ENCODE measurements around the gene RNF186.
"Not testable (repeated sequence)": the region's sequence is repeated elsewhere in the genome, so short reads cannot be mapped to it uniquely, and the experiment has no call there.

The RNF186 gene

DNA sequence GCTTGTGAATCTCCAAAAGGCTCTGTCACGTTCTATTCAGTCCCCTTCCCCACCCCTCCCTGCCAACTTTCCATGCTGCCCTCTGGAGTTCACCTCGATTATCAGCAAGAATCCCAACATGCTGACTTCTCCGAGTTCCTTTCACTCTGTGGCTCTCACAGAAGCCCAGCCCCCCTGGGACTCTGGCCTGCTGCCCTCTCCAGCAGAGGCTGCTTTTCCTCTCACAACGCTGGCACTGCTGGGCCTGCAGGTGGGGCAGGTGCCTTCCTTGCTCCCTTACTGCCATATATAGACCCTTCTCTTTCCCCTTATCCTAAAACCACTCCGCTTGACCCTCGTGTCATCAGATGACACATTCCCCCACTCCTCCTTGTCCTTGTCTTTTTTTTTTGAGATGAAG, 10.2 kb upstream of the RNF186 start:
- in situ Hi-C loops (cut with MboI; ENCODE audit: low sequenced_read_pairs), result no loop called here

DNA sequence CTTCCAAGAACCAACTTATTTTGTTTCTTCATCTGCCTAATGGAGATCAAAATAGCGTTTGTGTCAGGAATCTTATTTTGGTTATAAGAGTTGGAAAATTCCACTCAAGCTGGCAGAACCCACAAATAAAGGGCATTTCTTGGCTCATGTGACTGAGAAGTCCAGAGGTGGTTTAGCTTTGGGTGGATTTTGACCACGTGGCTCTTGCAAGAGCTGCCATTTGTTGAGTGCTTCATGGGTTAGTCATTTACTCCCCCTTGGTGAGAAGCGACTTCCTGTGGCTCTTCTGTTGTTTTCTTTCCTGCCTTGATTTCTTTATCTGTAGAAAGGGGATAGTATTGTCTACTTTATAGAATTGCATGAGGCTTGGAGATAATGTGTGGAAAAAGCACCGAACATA, 9.5 kb upstream of the RNF186 start:
- in situ Hi-C loops (cut with MboI; ENCODE audit: low sequenced_read_pairs), result no loop called here

DNA sequence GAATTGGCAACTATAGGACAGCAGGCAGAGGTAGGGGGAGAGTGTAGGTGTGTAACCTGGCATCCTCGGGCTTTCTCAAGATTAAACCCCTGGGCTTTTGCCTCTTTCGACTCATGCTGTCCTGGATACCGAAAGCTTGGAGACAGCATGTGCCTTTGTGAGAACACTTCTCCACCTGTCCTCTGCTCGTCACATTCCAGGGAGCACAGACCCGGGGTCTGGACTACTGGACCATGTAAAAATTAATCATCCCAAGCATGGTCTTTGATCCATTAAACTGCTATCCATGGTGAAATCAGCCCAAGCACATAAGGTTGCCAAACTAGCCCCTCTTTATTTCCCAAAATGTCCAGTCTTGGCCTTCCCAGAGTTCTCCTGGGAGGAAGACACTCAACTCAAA, 9.0 kb upstream of the RNF186 start:
- in situ Hi-C loops (cut with MboI; ENCODE audit: low sequenced_read_pairs), result no loop called here

DNA sequence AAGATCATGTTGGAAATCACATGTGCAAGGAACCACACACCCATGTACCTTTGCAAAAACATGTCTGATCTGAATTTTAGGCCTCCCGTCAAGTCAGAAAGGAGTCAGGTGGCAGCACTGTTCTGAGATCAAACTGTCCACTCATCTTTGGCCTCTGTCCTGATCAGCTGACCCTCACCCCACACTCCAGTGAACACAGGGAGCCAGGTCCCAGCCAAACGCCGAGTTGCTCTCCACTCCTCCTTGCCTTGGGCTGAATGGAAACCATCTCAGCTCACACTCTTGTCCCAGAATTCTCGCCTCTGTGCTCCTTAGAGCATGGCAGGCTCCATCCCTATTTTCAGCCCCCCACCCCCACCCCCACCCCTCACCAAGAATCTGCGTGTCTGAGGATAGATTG, 4.6 kb upstream of the RNF186 start:
- in situ Hi-C loops (cut with MboI; ENCODE audit: low sequenced_read_pairs), result no loop called here

DNA sequence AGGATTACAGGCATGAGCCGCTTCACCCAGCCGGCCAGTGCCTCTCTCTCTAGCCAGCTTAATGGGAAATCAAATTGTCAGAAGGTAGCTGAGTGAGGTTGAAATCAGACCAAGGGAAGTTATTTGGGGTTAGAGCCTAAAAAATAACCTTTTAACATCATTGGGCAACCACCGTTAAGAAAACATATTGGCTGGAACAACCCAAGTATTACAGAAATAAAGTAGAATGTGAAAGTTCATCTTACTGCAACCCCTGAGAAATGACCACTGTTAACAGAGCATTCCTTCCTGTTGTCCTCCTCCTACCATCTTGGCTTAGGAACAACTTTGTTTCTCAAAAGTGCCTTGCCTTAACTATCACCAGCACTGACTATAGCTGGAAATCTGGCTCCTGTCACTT, 3.2 kb upstream of the RNF186 start:
- in situ Hi-C loops (cut with MboI; ENCODE audit: low sequenced_read_pairs), result no loop called here

DNA sequence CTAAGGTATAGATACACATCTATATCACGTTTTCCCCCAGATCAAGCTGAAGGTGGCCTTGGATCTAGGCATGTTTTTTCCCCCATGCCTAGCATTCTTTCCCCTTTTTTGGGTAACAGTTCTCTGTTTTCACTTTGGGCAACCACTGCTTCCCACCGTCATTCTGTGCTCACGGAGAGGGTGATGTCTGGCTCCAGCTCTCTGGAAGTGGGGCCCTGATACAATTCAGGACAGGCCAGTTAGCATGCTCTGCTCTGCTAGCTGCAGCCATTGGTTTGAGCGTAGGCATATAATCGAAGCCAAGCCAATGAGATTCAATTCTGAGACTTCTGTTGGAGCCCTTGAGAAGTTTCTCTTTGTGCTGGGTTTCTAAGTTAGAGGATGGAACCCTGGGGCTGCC, 2.1 kb upstream of the RNF186 start:
- in situ Hi-C loops (cut with MboI; ENCODE audit: low sequenced_read_pairs), result no loop called here

DNA sequence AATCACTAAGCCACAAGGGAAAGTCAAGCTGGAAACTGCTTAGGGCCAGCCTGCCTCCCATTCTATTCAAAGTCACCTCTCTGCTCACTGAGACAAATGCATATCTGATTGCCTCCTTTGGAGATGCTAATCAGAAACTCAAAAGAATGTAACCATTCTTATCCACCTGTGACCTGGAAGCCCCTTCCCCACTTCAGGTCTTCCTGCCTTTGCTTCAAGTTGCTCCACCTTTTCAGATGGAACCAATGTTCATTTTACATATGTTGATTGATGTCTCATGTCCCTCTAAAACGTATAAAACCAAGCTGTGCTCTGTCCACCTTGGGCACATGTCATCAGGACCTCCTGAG, 1.6 kb upstream of the RNF186 start:
- in situ Hi-C loops (cut with MboI; ENCODE audit: low sequenced_read_pairs), result not testable (repeated sequence)

DNA sequence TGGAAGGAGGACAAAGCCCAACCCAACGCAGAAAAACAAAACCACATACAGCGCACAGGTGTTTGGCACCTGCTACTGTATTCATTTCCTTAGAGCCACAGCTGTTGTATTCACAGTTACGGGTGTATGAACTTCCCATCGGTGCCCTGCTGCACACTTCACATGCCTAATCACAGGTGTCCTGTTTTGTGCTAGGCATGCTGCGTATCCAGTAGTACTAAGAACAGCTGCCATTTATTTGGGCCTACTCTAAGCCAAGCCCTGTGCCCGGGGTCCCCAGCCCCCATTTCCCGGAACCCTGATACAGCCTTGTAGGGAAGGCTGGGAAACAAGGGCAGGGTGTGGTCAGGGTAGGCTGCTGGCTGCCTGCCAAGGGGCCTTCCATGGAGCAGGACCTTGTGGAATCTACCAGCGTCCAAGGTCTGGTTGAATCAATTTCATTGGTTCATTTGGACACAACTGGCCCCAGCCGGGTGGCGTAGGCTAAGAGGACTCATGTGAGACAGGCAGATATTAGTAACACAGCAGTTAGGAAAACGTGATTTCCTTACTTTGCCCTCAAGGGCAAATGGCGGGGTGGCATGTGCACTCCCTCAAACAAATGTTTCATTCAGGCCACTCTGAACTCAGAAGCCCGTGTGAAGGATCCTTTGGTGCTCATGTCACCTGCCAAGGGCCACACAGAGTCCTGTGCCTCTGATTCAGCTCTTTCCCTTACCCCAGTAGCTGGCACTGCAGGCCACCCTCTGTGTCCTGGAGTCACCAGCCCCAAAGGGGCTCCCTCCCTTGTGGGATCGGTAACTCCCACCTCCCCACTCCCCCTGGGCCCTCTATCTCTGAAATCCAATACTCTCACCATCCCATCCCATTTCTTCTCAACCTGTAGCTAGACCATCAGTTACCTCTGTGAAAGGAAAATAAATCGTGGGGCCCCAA, 986 bp upstream of the RNF186 start:
- in situ Hi-C loops (cut with MboI; ENCODE audit: low sequenced_read_pairs), result no loop called here

DNA sequence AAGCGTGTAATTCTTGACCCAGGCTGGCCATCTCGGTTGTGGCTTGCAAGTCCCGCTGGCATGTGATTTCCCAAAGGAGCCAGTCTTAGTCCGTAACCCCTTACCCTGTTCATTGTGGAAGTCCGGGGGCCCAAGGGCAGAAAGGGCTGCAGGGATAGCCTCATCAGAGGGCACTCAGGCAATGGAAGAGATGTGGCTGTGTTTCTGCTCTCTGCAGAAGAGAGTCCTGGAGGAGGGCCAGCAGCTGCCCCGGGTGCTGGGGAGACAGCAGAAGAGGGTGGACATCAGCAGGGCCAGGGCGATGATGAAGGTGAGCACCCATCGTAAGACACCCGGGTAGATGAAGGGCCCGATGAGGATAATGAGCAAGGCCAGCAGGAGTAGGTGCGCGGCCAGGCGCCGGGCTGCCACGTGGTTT, 830 bp downstream of the RNF186 start:
- in situ Hi-C loops (cut with MboI; ENCODE audit: low sequenced_read_pairs), result no loop called here

DNA sequence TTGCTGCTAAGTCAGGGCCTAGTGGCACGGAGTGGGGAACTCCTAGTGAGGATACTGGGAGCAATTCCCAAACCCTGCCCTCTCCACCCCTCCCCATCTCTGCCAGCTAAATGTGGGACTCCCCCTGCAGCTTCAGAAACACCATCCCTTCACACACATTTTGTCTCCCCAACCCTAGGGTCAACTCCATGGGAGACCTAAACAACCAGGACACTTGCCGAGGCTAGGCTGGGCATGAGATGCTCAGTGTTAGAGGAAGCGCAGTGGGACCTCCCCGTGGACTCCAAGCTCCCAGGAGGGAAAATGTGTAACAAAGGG, 1.5 kb downstream of the RNF186 start:
- in situ Hi-C loops (cut with MboI; ENCODE audit: low sequenced_read_pairs), result no loop called here

DNA sequence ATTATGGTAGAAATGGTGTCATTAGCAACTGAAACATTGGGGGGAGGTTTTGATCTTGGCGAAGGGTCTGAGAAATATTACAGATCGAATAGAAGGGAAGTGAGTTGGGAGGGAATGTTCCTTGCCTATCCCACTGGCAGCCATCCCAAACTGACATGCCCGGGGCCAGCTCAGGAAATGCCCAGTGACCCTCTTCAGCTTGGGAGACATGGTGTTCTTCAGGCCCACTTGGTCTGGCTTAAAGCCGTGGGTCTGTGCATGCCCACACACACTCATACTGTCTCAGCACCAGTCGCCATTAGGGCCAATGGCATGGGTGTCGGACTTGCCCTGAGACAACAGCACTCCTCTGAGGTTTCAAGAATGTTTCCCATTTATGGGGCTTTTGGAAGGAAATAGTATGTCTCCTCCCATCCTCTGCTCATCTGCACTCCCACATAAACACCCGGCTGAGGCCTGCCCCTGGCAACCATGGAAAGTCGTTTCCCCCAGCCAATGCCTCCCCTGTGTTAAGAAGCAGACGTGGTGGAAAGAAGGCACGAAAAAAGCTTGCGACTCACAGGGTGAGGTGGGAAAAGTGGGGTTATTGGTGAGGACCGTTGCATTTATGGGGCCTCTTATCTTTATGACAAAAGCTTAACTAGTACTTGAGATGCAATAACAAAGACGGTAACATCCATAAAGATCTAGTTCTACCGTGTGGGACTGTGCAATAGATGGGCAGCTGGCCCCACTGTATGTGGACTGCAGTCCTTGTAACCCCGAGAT, 2.0 kb downstream of the RNF186 start:
- in situ Hi-C loops (cut with MboI; ENCODE audit: low sequenced_read_pairs), result no loop called here

DNA sequence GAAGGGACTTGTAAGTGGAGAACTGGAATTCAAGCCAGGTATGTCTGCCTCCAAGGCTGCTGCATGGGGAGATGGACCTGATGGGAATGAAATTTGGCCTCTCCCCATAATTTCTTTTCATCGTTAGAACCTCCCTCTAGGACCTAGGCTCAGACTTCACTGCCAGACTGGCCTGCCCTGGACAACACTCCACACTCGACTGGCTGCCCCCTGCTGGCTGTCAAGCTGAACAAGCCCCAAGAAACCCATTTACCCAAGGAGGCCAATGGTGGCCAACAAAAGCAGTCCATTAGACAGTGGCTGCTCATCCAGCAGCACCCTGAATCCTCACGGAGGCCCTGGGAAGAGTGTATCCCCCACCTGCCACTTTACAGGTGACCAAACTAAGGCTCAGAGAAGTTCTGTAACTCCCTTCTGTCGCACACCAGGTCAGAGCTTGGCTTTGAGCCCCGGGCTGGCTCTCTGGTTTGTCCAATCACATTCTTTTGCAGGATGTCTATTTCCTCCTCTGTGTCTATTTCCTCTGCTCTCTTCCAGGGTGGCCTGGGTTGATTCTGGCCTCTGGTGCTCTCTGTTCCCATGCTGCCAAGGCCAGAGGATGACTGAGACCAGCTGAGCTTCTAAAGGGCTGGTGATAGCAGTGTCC, 3.8 kb downstream of the RNF186 start:
- in situ Hi-C loops (cut with MboI; ENCODE audit: low sequenced_read_pairs), result no loop called here

DNA sequence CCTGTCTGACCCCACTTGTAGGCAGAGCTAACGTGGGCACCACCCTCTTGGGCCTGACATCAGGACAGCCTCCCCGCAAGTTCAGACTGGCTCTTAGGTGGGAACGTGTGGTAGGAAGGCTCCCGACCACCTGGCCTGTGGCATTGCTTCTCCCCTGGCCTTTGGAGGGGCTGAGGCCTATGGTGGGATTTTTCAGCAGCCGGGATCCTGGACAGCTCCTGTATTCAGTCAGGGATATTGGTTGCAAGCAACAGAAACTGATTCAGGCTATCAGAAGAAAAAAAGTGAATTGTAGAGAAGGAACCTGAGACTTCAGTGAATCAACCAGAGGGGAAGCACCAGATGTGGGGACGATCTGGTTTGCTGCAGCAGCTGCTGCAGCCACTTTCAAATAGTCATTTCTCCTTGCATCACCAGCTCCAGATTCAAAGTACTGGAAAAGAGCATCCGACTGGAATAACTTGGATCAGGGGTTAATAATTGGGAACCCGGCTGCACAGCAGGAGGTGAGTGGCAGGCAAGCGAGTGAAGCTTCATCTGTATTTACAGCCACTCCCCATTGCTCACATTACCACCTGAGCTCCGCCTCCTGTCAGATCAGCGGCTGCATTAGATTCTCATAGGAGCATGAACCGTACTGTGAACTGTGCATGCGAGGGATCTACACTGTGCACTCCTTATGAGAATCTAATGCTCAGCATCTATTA, 5.9 kb downstream of the RNF186 start:
- in situ Hi-C loops (cut with MboI; ENCODE audit: low sequenced_read_pairs), result no loop called here

DNA sequence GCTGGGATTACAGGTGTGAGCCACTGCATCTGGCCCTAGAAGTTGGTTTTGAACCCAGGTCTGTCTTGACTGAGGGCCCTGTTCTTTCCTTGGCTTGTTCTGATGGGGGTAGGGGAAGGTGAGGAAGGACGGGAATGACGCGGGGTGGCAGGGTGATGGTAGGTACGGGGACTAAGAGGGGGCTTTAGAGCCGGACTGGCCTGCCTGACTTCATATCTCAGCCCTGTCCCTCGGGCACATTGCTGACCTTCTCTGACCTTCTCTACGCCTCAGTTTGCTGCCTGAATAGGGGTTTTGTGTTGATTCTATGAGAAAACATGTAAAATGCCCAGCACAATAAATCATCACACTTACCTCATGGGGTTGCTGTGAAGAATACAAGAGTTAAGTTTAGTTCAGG, 6.7 kb downstream of the RNF186 start:
- in situ Hi-C loops (cut with MboI; ENCODE audit: low sequenced_read_pairs), result no loop called here

DNA sequence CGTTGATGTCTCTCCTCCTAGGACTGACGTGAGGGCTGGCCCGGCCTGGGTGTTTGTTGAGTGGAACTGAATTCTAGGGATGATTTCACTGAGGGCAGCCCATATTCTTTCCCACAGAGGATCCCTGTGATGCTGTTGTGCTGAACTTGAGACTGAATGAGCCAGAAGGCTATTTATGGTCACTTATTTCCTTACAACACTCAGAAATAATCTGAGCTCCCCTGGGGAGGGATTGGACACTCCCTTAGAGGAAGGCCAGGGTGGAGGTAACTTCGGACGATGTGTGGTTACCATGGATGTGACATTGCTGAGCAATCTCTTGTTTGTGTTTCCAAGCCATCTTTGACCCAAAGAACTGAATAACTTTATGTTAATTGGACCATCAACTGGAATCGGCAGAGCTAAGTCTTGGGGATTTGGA, 10.2 kb downstream of the RNF186 start:
- in situ Hi-C loops (cut with MboI; ENCODE audit: low sequenced_read_pairs), result no loop called here

DNA sequence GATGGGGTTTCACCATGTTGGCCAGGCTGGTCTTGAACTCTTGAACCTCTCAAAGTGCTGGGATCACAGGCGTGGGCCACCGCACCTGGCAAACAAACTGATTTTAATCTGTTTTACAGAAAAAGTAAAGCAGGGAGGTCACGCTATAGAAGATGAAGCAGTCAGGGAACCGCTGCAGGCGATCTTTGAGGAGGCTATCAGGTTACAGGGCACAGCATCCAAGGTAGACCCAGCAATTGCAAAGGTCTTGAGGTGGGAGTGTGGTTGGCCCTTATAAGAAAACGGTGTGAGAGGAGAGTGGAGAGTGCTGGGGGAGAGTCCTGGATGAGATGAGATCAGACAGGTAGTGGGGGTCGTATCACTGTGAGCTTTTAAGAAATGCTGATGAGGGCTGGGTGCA, 12.8 kb downstream of the RNF186 start:
- in situ Hi-C loops (cut with MboI; ENCODE audit: low sequenced_read_pairs), result no loop called here

DNA sequence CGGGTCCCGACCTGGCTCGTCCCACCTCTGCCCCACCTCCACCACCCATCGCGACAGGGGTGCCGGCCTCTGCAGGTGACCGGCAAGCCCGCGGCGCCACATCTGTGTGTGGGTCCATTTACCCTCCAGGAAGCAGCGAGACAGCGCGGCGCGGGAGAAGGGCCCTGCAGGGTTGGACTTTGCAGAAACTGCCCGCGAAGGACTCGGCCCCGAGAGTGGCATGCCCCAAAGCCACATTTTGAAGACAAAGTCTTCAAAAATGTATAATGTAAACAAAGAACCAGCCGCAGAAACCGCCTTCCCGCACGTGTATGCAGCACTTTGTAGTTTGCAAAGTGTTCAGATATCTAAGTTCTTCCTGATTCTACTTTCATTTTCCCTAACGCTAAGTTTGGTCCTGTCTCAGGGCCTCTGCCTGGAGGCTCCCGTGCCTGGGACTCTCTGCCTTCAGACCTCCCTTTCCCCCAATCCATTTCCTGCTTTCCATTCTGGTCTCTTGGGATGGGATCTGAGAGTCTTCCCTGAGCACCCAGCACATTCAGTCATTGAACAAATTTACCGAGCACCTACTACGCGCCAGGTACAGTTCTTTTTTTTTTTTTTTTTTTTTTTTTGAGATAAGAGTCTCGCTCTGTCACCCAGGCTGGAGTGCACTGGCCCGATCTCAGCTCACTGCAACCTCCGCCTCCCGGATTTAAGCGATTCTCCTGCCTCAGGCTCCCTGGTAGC, 14.8 kb downstream of the RNF186 start:
- in situ Hi-C loops (cut with MboI; ENCODE audit: low sequenced_read_pairs), result no loop called here

DNA sequence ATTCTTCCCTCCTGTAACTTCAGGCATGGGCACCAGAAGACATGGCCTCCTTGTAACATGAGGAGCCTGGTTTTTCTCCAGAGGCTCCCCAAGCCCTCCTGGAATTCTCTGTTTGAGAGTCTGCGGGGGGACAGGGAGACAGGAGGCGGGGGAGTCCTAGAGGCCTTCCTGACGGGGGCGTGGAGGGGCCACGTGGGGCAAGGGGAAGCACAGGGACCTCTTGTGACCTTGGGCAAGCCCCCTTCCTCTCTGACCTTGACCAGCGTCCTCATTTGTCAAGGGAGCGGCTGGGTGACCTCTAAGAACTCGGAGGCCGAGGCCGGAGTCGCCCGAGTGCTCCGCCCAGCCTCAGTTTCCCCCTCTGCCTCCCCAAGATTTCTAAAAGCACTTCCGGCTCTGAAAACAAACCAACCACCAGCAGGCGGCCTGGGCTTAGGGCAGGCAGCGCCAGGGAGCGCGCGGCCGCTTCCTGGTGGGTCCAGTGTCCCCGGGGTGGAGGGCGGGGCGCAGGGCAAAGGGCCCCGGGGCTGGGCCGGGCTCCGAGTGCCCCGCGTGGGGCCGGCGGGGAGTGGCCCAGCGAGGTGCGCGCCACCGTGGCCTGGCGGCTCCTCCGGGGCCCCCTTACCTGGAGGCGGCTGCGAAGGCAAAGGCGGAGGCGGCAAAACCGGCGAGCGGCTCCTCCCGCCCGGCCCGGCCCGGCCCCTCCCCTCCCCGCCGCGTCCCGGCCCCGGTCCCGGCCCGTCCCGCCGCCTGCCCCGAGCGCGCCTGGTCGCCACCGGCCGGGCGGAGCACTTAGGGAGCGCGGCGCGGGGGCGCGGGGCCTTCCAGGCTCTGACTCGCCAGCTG, 15.6 kb downstream of the RNF186 start, which contains the start of gene TMCO4:
TSS of gene TMCO4 (minus strand) at position 687 of the 846 bp plus-strand sequence. CDS start 19,158 bp downstream, outside the sequence.
- in situ Hi-C loops (cut with MboI; ENCODE audit: low sequenced_read_pairs), result no loop called here

DNA sequence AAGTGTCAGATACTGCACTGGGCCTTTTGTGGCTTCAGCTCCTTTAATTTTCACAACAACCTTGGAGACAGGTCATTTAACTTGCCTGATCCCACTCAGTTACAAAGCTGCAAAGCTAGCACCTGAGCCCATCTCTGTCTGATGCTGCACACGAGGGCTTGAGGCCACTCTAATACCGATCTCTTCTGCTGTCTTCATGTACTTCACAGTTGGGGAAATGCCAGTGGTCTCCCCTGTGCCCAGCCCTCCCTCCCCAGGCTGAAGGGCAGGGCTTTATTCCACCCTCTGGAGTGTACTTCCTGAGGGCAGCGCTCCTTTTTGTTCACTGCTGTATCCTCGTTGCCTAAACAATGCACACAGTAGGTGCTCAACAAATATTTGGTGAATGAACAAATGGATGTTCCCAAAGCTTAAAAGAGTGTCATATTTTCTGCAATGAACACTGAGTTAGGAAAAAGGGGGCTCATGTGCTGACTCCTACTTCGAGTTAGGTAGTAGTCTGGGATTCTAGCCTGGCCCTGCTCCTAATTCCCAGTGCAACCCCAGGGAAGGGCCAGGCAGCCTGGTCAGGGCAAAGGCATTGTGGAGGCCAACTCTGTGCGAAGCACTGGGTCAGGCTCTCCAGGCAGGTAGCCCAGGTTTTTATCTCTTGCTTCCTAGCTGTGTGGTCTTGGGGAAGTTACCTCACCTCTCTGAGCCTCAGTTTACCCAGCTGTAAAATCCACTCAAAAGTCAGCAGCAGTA, 16.4 kb downstream of the RNF186 start:
- in situ Hi-C loops (cut with MboI; ENCODE audit: low sequenced_read_pairs), result no loop called here

All from HL-60/S4 treated with phorbol 12-myristate 13-acetate at 8.2 ng/mL for 4 days and 3 days (cell line).